Trophoblast cell (in vitro differentiated cells and primary cell): ENCODE results near the gene MCF2.

Source experiments
- DNase-seq, 2 donors: peaks; one replicate each; pipeline ENCODE4 v3.0.0-alpha.2; 2016
- H2AFZ ChIP-seq: 2 replicates; pipeline ENCODE4 v1.6.1; 2013; ENCODE audit warnings: low read length, moderate library complexity, mild to moderate bottlenecking; ENCODE audit not compliant: insufficient read depth, poor library complexity
- H2AK5ac ChIP-seq: 2 replicates; pipeline ENCODE4 v1.6.1; 2013; ENCODE audit warnings: mild to moderate bottlenecking, low read length
- H2BK120ac ChIP-seq: 2 replicates; pipeline ENCODE4 v1.6.1; 2013; ENCODE audit warnings: low read length, mild to moderate bottlenecking, moderate library complexity; ENCODE audit not compliant: insufficient read depth, poor library complexity
- H2BK12ac ChIP-seq: 2 replicates; pipeline ENCODE4 v1.6.1; 2013; ENCODE audit warnings: mild to moderate bottlenecking, low read length, moderate library complexity
- H2BK5ac ChIP-seq: 2 replicates; pipeline ENCODE4 v1.6.1; 2013; ENCODE audit warnings: low read length, low read depth, moderate library complexity, mild to moderate bottlenecking; ENCODE audit not compliant: poor library complexity
- H3K14ac ChIP-seq: 2 replicates; pipeline ENCODE4 v1.6.1; 2013; ENCODE audit warnings: mild to moderate bottlenecking, low read length
- H3K18ac ChIP-seq: 2 replicates; pipeline ENCODE4 v1.6.1; 2013; ENCODE audit warnings: mild to moderate bottlenecking, low read length
- H3K23ac ChIP-seq: 2 replicates; pipeline ENCODE4 v1.6.1; 2013; ENCODE audit warnings: low read length
- H3K27ac ChIP-seq: 2 replicates; pipeline ENCODE4 v1.5.1; 2013; ENCODE audit warnings: low read depth, mild to moderate bottlenecking, inconsistent platforms, low read length, moderate library complexity
- H3K27me3 ChIP-seq: 2 replicates; pipeline ENCODE4 v1.6.1; 2013; ENCODE audit warnings: inconsistent platforms, mild to moderate bottlenecking, low read length, moderate library complexity; ENCODE audit not compliant: insufficient read depth
- H3K36me3 ChIP-seq, 2 experiments: 1 replicate in 1 of 2; 2 replicates in 1 of 2; pipeline ENCODE4 v1.6.1; 2013; ENCODE audit warnings: low read length in 2 of 2, mild to moderate bottlenecking in 2 of 2, moderate library complexity in 1 of 2; ENCODE audit not compliant: insufficient read depth in 2 of 2, control insufficient read depth in 1 of 2
- H3K4ac ChIP-seq: 2 replicates; pipeline ENCODE4 v1.6.1; 2013; ENCODE audit warnings: low read depth, mild to moderate bottlenecking, low read length, moderate library complexity
- H3K4me1 ChIP-seq, 2 experiments: 1 replicate in 1 of 2; 2 replicates in 1 of 2; pipeline ENCODE4 v1.6.1; 2013; ENCODE audit warnings: low read length in 2 of 2, mild to moderate bottlenecking in 2 of 2, moderate library complexity in 1 of 2; ENCODE audit not compliant: insufficient read depth in 2 of 2, control insufficient read depth in 1 of 2
- H3K4me2 ChIP-seq: 2 replicates; pipeline ENCODE4 v1.6.1; 2013; ENCODE audit warnings: inconsistent platforms, mild to moderate bottlenecking, low read length, moderate library complexity
- H3K4me3 ChIP-seq: 2 replicates; pipeline ENCODE4 v1.5.1; 2013; ENCODE audit warnings: mild to moderate bottlenecking, low read depth, low read length, inconsistent platforms
- H3K79me1 ChIP-seq: one replicate; pipeline ENCODE4 v1.6.1; 2013; ENCODE audit warnings: low read length
- H3K79me2 ChIP-seq: 2 replicates; pipeline ENCODE4 v1.6.1; 2013; ENCODE audit warnings: low read length, mild to moderate bottlenecking; ENCODE audit not compliant: control insufficient read depth, insufficient read depth, poor library complexity
- H3K9ac ChIP-seq: 2 replicates; pipeline ENCODE4 v1.6.1; 2013; ENCODE audit warnings: mild to moderate bottlenecking, low read length
- H3K9me3 ChIP-seq: 2 replicates; pipeline ENCODE4 v1.6.1; 2013; ENCODE audit warnings: low read depth, mild to moderate bottlenecking, control low read depth, inconsistent platforms, low read length; ENCODE audit not compliant: insufficient read depth
- H4K12ac ChIP-seq: 2 replicates; pipeline ENCODE4 v1.6.1; 2013; ENCODE audit warnings: low read depth, mild to moderate bottlenecking, low read length, moderate library complexity
- H4K8ac ChIP-seq: 2 replicates; pipeline ENCODE4 v1.6.1; 2013; ENCODE audit warnings: low read depth, mild to moderate bottlenecking, low read length, moderate library complexity
- H4K91ac ChIP-seq: one replicate; pipeline ENCODE4 v1.6.1; 2013; ENCODE audit warnings: low read depth, mild to moderate bottlenecking, low read length, moderate library complexity
- WGBS: extraction: QIAGEN DNeasy Blood & Tissue Kit; methylation state at CpG from one replicate; pipeline ENCODE4 v1.1.7; 2013; ENCODE audit warnings: missing lambda C conversion rate; ENCODE audit not compliant: insufficient read length, insufficient coverage; ENCODE audit errors: extremely low coverage; 5-methylcytosine and 5-hydroxymethylcytosine counted together

Gene MCF2

GRCh38 chrX:139585613-139586012 is 122.4 kb downstream of the MCF2 start:
- no peak for DNase-seq
- Histone ChIP-seq H2AK5ac (no peak overlapping the region), H3K23ac (no peak overlapping the region), H2BK120ac (no peak overlapping the region), H3K9ac (no peak overlapping the region), H3K18ac (no peak overlapping the region), H4K91ac (no peak overlapping the region), H2BK5ac (no peak overlapping the region), H3K79me1 (no peaks in the 10 kb centered on the region), H4K8ac (no peak overlapping the region), H4K12ac (no peak overlapping the region), H3K36me3 (no peaks in the 10 kb centered on the region), H3K14ac (no peak overlapping the region), H3K27me3 (no peaks in the 10 kb centered on the region), H3K4me2 (no peak overlapping the region), H2BK12ac (no peak overlapping the region), H3K27ac (no peak overlapping the region), H3K79me2 (no peaks in the 10 kb centered on the region), H2AFZ (no peak overlapping the region), H3K4me3 (no peak overlapping the region), H3K4ac (no peak overlapping the region), H3K4me1 (no peaks in the 10 kb centered on the region), H3K9me3 (no peaks in the 10 kb centered on the region)
- WGBS = no CpG with 5 or more reads among the region's 5 CpGs

GRCh38 chrX:139581068-139581467 is 126.9 kb downstream of the MCF2 start:
- H3K9me3 ChIP-seq = no peaks in the 10 kb centered on the region
- H4K12ac ChIP-seq = no peak overlapping the region
- WGBS = no CpG with 5 or more reads among the region's 4 CpGs
- no peak overlapping the region for H3K18ac ChIP-seq
- H2AFZ ChIP-seq = no peak overlapping the region
- H3K36me3 ChIP-seq = no peaks in the 10 kb centered on the region
- no peaks in the 10 kb centered on the region for H3K27me3 ChIP-seq
- H2BK120ac ChIP-seq = no peak overlapping the region
- no peak overlapping the region for H3K23ac ChIP-seq
- DNase-seq = no peak
- H3K27ac ChIP-seq = no peak overlapping the region
- no peak overlapping the region for H3K4me2 ChIP-seq
- no peak overlapping the region for H3K14ac ChIP-seq
- no peak overlapping the region for H2BK5ac ChIP-seq
- no peaks in the 10 kb centered on the region for H3K79me1 ChIP-seq
- H3K4me1 ChIP-seq = no peaks in the 10 kb centered on the region
- no peak overlapping the region for H3K4me3 ChIP-seq
- H4K91ac ChIP-seq = no peak overlapping the region
- H2AK5ac ChIP-seq = no peak overlapping the region
- H2BK12ac ChIP-seq = no peak overlapping the region
- H3K4ac ChIP-seq = no peak overlapping the region
- H3K9ac ChIP-seq = no peak overlapping the region
- H4K8ac ChIP-seq = no peak overlapping the region
- H3K79me2 ChIP-seq = no peaks in the 10 kb centered on the region

- H4K91ac ChIP-seq = no peak overlapping the region
- no peak overlapping the region for H3K14ac ChIP-seq
- H3K4me2 ChIP-seq = no peak overlapping the region
- H2BK120ac ChIP-seq = no peak overlapping the region
- H3K9ac ChIP-seq = no peak overlapping the region
- H3K9me3 ChIP-seq = no peaks in the 10 kb centered on the region
- H4K8ac ChIP-seq = no peak overlapping the region
- H2AK5ac ChIP-seq = no peak overlapping the region
- WGBS = no CpG with 5 or more reads among the region's 1 CpG
- no peak overlapping the region for H3K4ac ChIP-seq
- no peak overlapping the region for H3K27ac ChIP-seq
- DNase-seq = no peak
- H2BK12ac ChIP-seq = no peak overlapping the region
- H3K23ac ChIP-seq = no peak overlapping the region
- H3K36me3 ChIP-seq = no peaks in the 10 kb centered on the region
- H2BK5ac ChIP-seq = no peak overlapping the region
- no peak overlapping the region for H3K18ac ChIP-seq
- H3K79me1 ChIP-seq = no peaks in the 10 kb centered on the region
- H3K4me3 ChIP-seq = no peak overlapping the region
- no peaks in the 10 kb centered on the region for H3K79me2 ChIP-seq
- no peaks in the 10 kb centered on the region for H3K4me1 ChIP-seq
- H2AFZ ChIP-seq = no peak overlapping the region
- H3K27me3 ChIP-seq = no peaks in the 10 kb centered on the region
- no peak overlapping the region for H4K12ac ChIP-seq
These were observed 141.0 kb downstream of the MCF2 start for GRCh38 chrX:139566981-139567380.

- no peak overlapping the region for H2BK12ac ChIP-seq
- no peaks in the 10 kb centered on the region for H3K4me1 ChIP-seq
- no CpG with 5 or more reads among the region's 5 CpGs for WGBS
- H3K36me3 ChIP-seq = no peaks in the 10 kb centered on the region
- H3K4me2 ChIP-seq = no peak overlapping the region
- no peak overlapping the region for H3K4ac ChIP-seq
- H3K23ac ChIP-seq = no peak overlapping the region
- no peak overlapping the region for H2AK5ac ChIP-seq
- H4K91ac ChIP-seq = no peak overlapping the region
- no peak overlapping the region for H3K4me3 ChIP-seq
- H3K18ac ChIP-seq = no peak overlapping the region
- no peak overlapping the region for H4K12ac ChIP-seq
- no peak overlapping the region for H4K8ac ChIP-seq
- H2BK5ac ChIP-seq = no peak overlapping the region
- no peak overlapping the region for H2BK120ac ChIP-seq
- no peak overlapping the region for H3K14ac ChIP-seq
- no peaks in the 10 kb centered on the region for H3K27me3 ChIP-seq
- no peaks in the 10 kb centered on the region for H3K9me3 ChIP-seq
- no peak overlapping the region for H2AFZ ChIP-seq
- H3K9ac ChIP-seq = no peak overlapping the region
- H3K79me1 ChIP-seq = no peaks in the 10 kb centered on the region
- H3K79me2 ChIP-seq = no peaks in the 10 kb centered on the region
- H3K27ac ChIP-seq = no peak overlapping the region
- no peak for DNase-seq
These were observed 144.7 kb downstream of the MCF2 start for GRCh38 chrX:139563251-139563650.
